Body of pancreas (tissue), 4 donors: Measurements from ENCODE around the gene IGF2BP2. TPM values are rescaled to one million over a fixed set of nuclear protein-coding genes. Genes with fewer than 3 reads are reported as not detected.

Experiments
- ATAC-seq: fragments of 150-250 bp; one replicate; pipeline ENCODE4 v1.9.1; 2016
- DNase-seq, 4 donors: peaks; one replicate each; pipeline ENCODE4 v3.0.0-alpha.2; 2019
- H3K27ac ChIP-seq, 4 donors: fragments of 200-600 bp; sonication (generic); 1 replicate in 3 of 4; 2 replicates in 1 of 4; pipeline versions ENCODE4 v1.5.1 to v1.6.1; 2016 to 2019; ENCODE audit warnings: mild to moderate bottlenecking in 1 of 4, mixed read lengths in 1 of 4, moderate library complexity in 1 of 4
- H3K27me3 ChIP-seq, 2 donors: fragments of 200-600 bp; sonication (generic); one replicate each; pipeline ENCODE4 v1.6.0; 2016; ENCODE audit warnings: mild to moderate bottlenecking in 1 of 2
- H3K36me3 ChIP-seq, 2 donors: fragments of 200-600 bp; sonication (generic); replicated peaks in 1 of 2; 2 replicates each; pipeline ENCODE4 v1.5.1; 2016; ENCODE audit warnings: low read depth in 2 of 2; ENCODE audit not compliant: insufficient read depth in 1 of 2
- H3K4me1 ChIP-seq: fragments of 200-600 bp; sonication (generic); one replicate; pipeline ENCODE4 v1.6.0; 2016
- H3K4me3 ChIP-seq, 2 donors: fragments of 200-600 bp; sonication (generic); 1 replicate in 1 of 2; 2 replicates in 1 of 2; pipeline ENCODE4 v1.5.1; 2016 to 2019
- H3K9me3 ChIP-seq, 3 donors: fragments of 200-600 bp; sonication (generic); 1 replicate in 2 of 3; 2 replicates in 1 of 3; pipeline ENCODE4 v1.5.1; 2016
- CTCF ChIP-seq, 7 experiments: fragments of 450-650 bp in 4 of 7; fragments of 200-600 bp in 3 of 7; sonication (generic) in 3 of 7; IDR thresholded peaks; one replicate each; pipeline ENCODE4 v1.5.1; 2016 to 2019; ENCODE audit warnings: antibody characterized with exemption in 7 of 7
- POLR2A ChIP-seq, 3 donors: fragments of 450-650 bp; IDR thresholded peaks; one replicate each; pipeline ENCODE4 v1.6.1; 2016; ENCODE audit warnings: antibody characterized with exemption in 3 of 3, mild to moderate bottlenecking in 2 of 3
- WGBS, 2 donors: methylation state at CpG; one replicate each; pipeline ENCODE4 v1.1.5; 2017; 5-methylcytosine and 5-hydroxymethylcytosine counted together
- intact Hi-C: fragments of 100-400 bp; cut with DNase I; formaldehyde crosslinking; loops from one replicate; pipeline ENCODE4 v1.15.1; 2023
- total RNA-seq, 2 donors: library from RNA; depleted of rRNA; stranded (reverse); fragments of >200 nt; gene quantifications; one replicate each; pipeline ENCODE4 v1.1.0, GENCODE V29; 2016

IGF2BP2 gene
- total RNA-seq, 2 donors from 2014 or later, result 19.4 to 25.2 TPM

DNA sequence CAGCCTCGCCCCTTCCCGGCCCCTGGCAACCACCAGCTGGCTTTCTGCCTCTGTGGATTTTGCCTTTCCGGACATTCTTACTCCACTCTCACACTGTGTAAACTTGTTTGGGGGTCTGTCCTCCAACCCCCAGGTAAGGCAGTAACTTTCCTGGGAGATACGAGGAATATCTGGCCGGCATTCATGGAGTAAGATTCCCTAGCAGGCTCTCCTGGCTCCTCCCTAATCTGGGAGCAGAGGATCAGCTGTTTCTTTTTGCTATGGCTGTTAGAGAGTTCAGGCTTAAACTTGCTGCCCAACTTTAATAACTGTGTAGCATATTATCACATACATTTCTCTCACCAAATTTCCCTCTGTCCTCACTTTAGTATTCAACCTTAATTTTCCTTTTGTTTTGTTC lies 64.3 kb downstream of the IGF2BP2 start:
- no peaks in the 10 kb centered on the region for H3K27me3 ChIP-seq
- intact Hi-C loops, result loop anchor here (10.0 kb wide), 1 partner anchor 76 kb away; no protein-coding TSS in a partner anchor
- H3K36me3 ChIP-seq, result no peaks in the 10 kb centered on the region
- H3K27ac ChIP-seq, result no peak overlapping the region
- no peak for ATAC-seq
- H3K9me3 ChIP-seq, result no peaks in the 10 kb centered on the region
- peaks cover 16% of the 10 kb centered on the region for H3K4me1 ChIP-seq
- WGBS, 2 donors, result 40 to 46% methylated on average over 5 of the region's 5 CpGs
- DNase-seq, result no peak
- TF ChIP-seq POLR2A (IDR thresholded peaks at IDR 0.05) (no peak), CTCF (IDR thresholded peaks at IDR 0.05) (no peak)
- no peak overlapping the region for H3K4me3 ChIP-seq

DNA sequence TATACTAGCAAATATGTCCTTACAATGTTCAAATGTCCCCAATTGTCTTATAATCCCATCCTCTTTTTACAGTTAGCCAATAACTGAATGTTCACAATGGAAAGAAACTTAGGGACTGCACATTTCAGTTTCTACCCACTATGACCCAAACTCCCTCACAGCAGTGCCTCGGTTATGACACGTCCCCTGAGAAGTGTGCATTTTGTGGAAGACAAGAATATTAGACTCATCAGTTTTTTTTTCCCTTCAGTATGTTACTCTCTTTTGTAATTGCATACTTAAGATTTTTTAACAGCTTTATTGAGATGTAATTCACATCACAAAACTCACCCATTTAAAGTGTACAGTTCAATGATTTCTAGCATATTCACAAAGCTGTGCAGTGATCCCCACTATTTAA lies 64.8 kb downstream of the IGF2BP2 start:
- no peaks in the 10 kb centered on the region for H3K9me3 ChIP-seq
- no peak overlapping the region for H3K4me3 ChIP-seq
- DNase-seq, result no peak
- H3K4me1 ChIP-seq, result peaks cover 14% of the 10 kb centered on the region
- ATAC-seq, result no peak
- no peaks in the 10 kb centered on the region for H3K27me3 ChIP-seq
- intact Hi-C loops, result loop anchor here (10.0 kb wide), 1 partner anchor 75 kb away; no protein-coding TSS in a partner anchor
- whole genome bisulfite sequencing, 2 donors, result 62 to 72% methylated on average over 2 of the region's 2 CpGs
- no peak for TF ChIP-seq POLR2A (IDR thresholded peaks at IDR 0.05)
- H3K36me3 ChIP-seq, result no peaks in the 10 kb centered on the region
- no peak overlapping the region for H3K27ac ChIP-seq

- DNase-seq (no peak), ATAC-seq (no peak)
- 62 to 68% methylated on average over 6 of the region's 6 CpGs for WGBS, 2 donors
- Histone ChIP-seq H3K4me1 (peaks cover 8% of the 10 kb centered on the region), H3K4me3 (no peak overlapping the region), H3K27me3 (no peaks in the 10 kb centered on the region), H3K27ac (peak overlapping the region in 3 of 4 donors; percentile 26 to 56 (median 43)), H3K9me3 (no peaks in the 10 kb centered on the region), H3K36me3 (no peaks in the 10 kb centered on the region)
- intact Hi-C loops, result no loop called here
- TF ChIP-seq POLR2A (IDR thresholded peaks at IDR 0.05), result no peak
- TF ChIP-seq CTCF (IDR thresholded peaks at IDR 0.05), result no peak
These were observed 65.3 kb downstream of the IGF2BP2 start for GRCh38 chr3:185759512-185759911.

DNA sequence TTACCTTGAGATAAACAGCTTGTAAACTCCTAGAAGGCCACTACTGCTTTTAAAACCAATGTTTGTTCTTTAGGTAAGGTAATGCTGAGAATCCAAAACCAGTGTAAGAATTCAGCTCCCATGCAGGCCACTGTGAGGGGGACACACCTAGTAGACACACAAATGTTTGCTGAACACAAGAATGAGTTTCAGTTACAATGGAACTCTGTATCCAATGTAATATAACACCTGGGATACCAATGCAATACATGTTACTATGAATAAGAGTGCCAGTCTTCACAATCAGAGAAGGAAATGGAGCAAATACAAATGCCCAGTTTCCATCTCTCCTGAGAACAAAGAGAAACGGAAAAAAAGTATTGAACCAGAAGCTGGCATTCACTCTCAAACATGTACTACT lies 65.9 kb downstream of the IGF2BP2 start:
- no peak for TF ChIP-seq CTCF (IDR thresholded peaks at IDR 0.05)
- no peak for TF ChIP-seq POLR2A (IDR thresholded peaks at IDR 0.05)
- Histone ChIP-seq H3K4me3 (no peak overlapping the region), H3K27me3 (no peaks in the 10 kb centered on the region), H3K36me3 (no peaks in the 10 kb centered on the region), H3K27ac (peak overlapping the region in 3 of 4 donors; percentile 26 to 56 (median 43)), H3K9me3 (no peaks in the 10 kb centered on the region), H3K4me1 (peaks cover 4% of the 10 kb centered on the region)
- ATAC-seq (peak; percentile 75), DNase-seq (no peak)
- WGBS, 2 donors, result 7% methylated on average over 1 of the region's 1 CpG
- intact Hi-C loops, result no loop called here

- Histone ChIP-seq H3K27ac (no peak overlapping the region), H3K27me3 (no peaks in the 10 kb centered on the region), H3K36me3 (no peaks in the 10 kb centered on the region), H3K4me1 (peaks cover 4% of the 10 kb centered on the region), H3K9me3 (no peaks in the 10 kb centered on the region), H3K4me3 (no peak overlapping the region)
- DNase-seq, result no peak
- no peak for TF ChIP-seq POLR2A (IDR thresholded peaks at IDR 0.05)
- TF ChIP-seq CTCF (IDR thresholded peaks at IDR 0.05), result no peak
- ATAC-seq, result no peak
- intact Hi-C loops, result no loop called here
- WGBS, 2 donors, result 70 to 96% methylated on average over 2 of the region's 2 CpGs
These were observed 67.7 kb downstream of the IGF2BP2 start for GRCh38 chr3:185757176-185757575.
